A549 (cell line): Measurements from ENCODE around the gene TCHP.

ENCODE experiments used
- CHD4 ChIP-seq: fragments of 200-600 bp; sonication (generic); IDR thresholded peaks from 2 replicates; pipeline ENCODE4 v1.6.1; 2016; ENCODE audit warnings: antibody characterized with exemption, mild to moderate bottlenecking, borderline replicate concordance
- CTCF ChIP-seq: fragments of >200 bp; sonication (Bioruptor Twin); formaldehyde crosslinking; IDR thresholded peaks from 3 replicates; pipeline ENCODE4 v1.5.1; 2016
- HEYL ChIP-seq: fragments of 250-450 bp; sonication (Bioruptor Pico); IDR thresholded peaks from 2 replicates; pipeline ENCODE4 v1.8.0; 2021; ENCODE audit warnings: mild to moderate bottlenecking, moderate library complexity
- MAFK ChIP-seq: fragments of 450-650 bp; IDR thresholded peaks from 2 replicates; pipeline ENCODE4 v1.6.1; 2014; ENCODE audit not compliant: partially characterized antibody
- MAX ChIP-seq: IDR thresholded peaks from 2 replicates; pipeline ENCODE4 v1.6.1; 2012
- NFE2L2 ChIP-seq: fragments of 150-350 bp; conservative IDR thresholded peaks from 2 replicates; pipeline ENCODE4 v1.6.1; 2014; ENCODE audit warnings: low read length
- POLR2A ChIP-seq: IDR thresholded peaks from 2 replicates; pipeline ENCODE4 v1.6.1; 2012; ENCODE audit warnings: mild to moderate bottlenecking, low read length
- RAD21 ChIP-seq, 2 experiments: fragments of >200 bp in 1 of 2; sonication (Bioruptor Twin) in 1 of 2; formaldehyde crosslinking in 1 of 2; IDR thresholded peaks in 1 of 2; conservative IDR thresholded peaks in 1 of 2; 2 replicates in 1 of 2; 3 replicates in 1 of 2; pipeline ENCODE4 v1.6.1; 2012 to 2018; ENCODE audit warnings: inconsistent platforms in 1 of 2
- REST ChIP-seq: fragments of 200-600 bp; sonication (generic); IDR thresholded peaks from 2 replicates; pipeline ENCODE4 v1.6.1; 2016; ENCODE audit warnings: antibody characterized with exemption, mild to moderate bottlenecking, moderate library complexity
- RFX5 ChIP-seq: fragments of 450-650 bp; IDR thresholded peaks from 2 replicates; pipeline ENCODE4 v1.7.1; 2014; ENCODE audit warnings: antibody characterized with exemption, mild to moderate bottlenecking, moderate library complexity

GRCh38 chr12:109873653-109874052 is 26.4 kb upstream of the TCHP start:
- TF ChIP-seq HEYL (CRISPR knock-in tag) (no peak), REST (no peak), MAFK (no peak), CTCF (no peak), POLR2A (no peak), NFE2L2 (no peak), RAD21 (conservative IDR thresholded peaks at IDR 0.05 in 1 of 2, IDR thresholded peaks at IDR 0.05 in 1 of 2) (no peak), MAX (no peak), CHD4 (no peak), RFX5 (no peak)
